Spleen (tissue), 7 donors: ENCODE results near the gene RAPGEF6.

Experiments used
- POLR2A ChIP-seq, 3 donors: fragments of 450-650 bp; IDR thresholded peaks; one replicate each; pipeline ENCODE4 v1.5.1; 2017; ENCODE audit warnings: antibody characterized with exemption in 3 of 3, mild to moderate bottlenecking in 1 of 3
- POLR2AphosphoS5 ChIP-seq, 3 donors: sonication (generic); formaldehyde crosslinking; IDR thresholded peaks; one replicate each; pipeline ENCODE4 v1.5.1; 2017; ENCODE audit warnings: antibody characterized with exemption in 3 of 3
- TF ChIP-seq, protein P1 (sequence below), 11 experiments: fragments of 200-600 bp in 7 of 11; fragments of 450-650 bp in 4 of 11; sonication (generic) in 4 of 11; IDR thresholded peaks in 8 of 11; conservative IDR thresholded peaks in 3 of 11; 1 replicate in 7 of 11; 2 replicates in 4 of 11; pipeline versions ENCODE4 v1.4.0 to v1.8.0; 2016 to 2021; ENCODE audit warnings: antibody characterized with exemption in 11 of 11, inconsistent platforms in 4 of 11, mild to moderate bottlenecking in 1 of 11
- donor health status: DM: no; HTN: no; CAD: no; lungs with moderate emphysema.
- donor health status: DM: no; HTN: no; CAD: no.
- donor health status: DM: no; HTN: no; CAD: no.

DNA sequence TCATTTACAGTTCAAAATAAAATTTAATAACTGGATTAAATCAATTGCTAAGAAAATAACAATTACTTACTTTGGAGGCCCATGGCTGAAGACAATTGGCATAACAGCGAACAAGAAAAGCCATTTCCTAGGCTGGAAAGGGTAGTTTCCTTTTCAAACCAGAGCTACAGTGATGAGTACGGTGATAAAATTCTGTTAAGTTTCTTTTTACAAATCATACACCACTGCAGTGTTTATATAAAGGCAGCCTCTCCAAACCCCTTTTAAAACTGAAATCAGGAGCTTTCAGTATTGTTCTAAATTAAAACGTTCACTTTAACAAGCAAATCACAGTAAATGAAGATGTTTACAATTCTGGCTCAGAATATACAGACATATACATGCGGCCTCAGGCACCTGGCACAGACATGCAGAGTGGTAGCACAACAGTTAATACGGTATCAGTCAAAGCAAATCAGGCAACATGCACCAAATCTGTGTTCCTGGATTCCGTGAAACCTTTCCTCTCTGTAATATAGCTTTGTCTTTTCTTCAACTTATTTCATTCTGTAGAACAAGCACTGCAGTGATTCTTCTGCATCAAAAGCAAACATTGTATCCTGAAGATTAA lies 102.9 kb downstream of the RAPGEF6 start:
- TF ChIP-seq, protein P1, sequence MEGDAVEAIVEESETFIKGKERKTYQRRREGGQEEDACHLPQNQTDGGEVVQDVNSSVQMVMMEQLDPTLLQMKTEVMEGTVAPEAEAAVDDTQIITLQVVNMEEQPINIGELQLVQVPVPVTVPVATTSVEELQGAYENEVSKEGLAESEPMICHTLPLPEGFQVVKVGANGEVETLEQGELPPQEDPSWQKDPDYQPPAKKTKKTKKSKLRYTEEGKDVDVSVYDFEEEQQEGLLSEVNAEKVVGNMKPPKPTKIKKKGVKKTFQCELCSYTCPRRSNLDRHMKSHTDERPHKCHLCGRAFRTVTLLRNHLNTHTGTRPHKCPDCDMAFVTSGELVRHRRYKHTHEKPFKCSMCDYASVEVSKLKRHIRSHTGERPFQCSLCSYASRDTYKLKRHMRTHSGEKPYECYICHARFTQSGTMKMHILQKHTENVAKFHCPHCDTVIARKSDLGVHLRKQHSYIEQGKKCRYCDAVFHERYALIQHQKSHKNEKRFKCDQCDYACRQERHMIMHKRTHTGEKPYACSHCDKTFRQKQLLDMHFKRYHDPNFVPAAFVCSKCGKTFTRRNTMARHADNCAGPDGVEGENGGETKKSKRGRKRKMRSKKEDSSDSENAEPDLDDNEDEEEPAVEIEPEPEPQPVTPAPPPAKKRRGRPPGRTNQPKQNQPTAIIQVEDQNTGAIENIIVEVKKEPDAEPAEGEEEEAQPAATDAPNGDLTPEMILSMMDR (IDR thresholded peaks at IDR 0.05 in 8 of 11, conservative IDR thresholded peaks at IDR 0.05 in 3 of 11): no peak
- no peak for TF ChIP-seq POLR2A (IDR thresholded peaks at IDR 0.05)
- TF ChIP-seq POLR2AphosphoS5 (IDR thresholded peaks at IDR 0.05): no peak
